Measurements from ENCODE around the gene RCSD1.
"Not testable (repeated sequence)": the region's sequence is repeated elsewhere in the genome, so short reads cannot be mapped to it uniquely, and the experiment has no call there.

RCSD1 gene

DNA sequence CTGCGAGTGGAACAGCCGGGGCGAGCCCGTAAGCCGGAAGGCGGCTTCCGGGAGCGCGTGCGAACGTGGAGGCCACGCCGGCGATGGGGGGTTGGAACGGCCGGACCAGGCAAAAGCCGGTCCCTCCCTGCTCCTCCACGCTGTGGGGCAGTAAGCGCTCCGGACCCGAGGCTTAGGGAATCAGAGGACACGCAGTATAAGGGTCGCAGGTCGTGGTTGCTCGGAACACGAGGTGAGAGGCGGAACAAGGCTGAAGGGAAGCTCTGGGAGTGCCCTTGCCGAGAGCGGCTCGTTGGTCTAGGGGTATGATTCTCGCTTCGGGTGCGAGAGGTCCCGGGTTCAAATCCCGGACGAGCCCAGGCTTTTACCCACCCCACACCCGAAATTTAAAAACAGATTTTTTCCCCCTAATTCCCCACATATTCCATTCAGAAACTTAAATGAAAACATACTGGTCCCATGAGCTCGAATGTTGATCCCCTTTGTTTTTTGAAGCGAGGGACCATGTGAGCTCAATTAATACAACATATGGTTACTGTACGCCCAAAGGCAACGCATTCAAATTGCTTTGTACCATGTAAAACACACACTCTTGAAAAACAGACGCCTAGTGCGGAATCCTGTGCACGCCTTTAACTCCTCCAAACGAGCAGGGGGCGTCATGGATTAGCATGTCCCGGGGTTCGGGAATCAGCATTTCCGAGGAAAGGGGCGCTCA lies 84.6 kb downstream of the RCSD1 start:
- DNase-seq (ENCODE audit: low read depth, low spot score) = no peak

DNA sequence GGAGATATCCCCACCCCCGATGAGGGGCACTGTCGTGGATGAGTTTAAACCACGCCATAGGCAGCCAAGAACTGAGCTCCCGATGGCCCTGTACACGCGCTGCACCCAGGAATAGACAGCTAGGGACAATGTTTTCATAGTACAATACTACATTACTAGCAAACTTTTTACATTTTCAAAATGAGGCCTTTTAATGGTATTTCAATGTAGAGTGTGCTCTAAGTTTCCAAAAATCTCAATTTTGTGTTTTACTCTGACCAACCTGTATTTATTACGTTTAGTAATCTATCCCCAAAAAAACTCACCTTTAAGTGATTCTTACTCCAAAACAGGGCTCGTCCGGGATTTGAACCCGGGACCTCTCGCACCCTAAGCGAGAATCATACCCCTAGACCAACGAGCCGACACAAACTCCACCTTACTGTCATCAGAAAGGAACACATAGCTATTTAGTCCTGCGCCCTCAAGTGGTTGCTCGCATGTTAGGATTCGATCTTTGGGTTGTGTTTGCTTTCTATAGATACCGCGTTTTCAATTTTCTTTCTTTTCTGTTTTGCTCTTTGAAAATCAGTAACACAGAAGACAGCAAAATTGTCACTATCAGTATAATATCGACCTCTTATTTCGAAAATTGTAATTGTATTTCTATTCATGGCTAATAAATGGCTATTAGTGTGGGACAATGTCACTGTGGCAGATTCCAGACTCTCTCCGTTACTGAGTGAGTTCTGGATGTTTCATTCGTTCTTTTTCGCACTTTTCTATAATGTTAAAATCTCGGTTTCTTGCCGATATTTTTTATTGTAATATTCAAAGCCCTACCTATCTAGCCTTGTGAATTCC lies 85.3 kb downstream of the RCSD1 start:
- no peak for DNase-seq (ENCODE audit: low read depth, low spot score)

DNA sequence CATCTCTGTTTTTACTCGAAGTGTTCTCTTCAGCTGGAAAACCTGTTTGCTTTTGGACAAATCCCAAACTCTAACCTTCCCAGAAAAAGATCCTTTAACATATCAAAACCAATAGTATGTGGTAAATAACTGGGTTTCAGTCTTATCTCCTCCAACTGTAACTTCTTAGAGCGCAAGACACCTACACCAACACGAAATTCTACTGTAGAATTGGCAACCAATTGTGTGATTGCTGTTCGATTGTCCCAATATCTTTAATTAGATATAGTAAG lies 85.9 kb downstream of the RCSD1 start:
- no peak for DNase-seq (ENCODE audit: low read depth, low spot score)

DNA sequence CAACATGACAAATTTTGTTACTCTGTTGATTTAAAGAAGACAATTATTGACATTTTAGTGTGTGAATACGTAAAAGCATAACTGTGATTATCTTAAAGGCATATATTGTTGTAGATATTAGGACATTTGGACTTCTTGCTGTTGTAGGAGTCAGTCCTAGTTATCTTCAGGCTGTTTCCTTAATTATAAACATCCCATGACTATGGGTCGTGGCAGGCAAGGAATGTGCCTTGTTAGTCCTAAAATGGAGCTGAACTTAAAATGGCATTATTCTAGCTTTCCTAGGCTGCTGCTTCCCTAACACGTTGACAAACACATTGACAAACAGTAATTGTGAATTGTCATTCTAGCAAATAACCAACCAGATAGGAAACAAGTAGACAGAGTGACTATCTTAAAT lies 87.3 kb downstream of the RCSD1 start:
- no peak for DNase-seq (ENCODE audit: low read depth, low spot score)

DNA sequence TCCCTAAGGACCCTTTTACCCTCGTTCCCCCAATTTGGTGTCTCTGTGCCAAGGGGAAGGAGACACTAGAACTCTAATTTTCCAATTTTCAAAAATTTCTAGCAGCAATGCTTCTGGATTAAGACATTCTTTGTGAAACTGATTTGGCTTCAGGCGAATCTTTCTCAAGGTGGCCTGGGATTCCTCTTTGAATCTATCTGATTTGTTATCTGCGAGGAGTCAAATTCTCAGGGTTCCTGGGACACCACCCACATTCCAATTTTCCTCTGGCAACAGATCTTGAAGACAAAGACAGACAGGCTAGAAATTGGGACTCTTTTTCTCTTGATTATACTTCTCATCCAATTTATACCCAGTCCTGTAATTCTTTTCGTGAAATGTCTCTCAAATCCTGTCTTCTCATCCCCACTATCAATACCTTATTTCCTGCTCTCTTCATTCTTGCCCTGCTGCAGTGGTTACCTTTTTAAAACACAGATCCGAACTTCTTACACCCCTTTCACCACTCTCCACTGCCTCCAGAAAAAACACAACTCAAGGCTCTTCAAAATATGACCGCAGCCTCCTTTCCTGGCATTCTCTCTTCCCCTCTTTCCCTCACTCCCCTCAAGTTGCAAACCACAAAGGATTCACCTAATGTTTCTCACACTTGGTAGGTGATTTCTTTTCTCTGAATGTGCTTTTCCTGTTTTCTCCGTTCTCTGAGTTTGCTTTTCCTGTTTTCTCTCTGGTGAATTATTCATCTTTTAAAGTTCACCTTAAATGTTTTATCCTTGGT lies 89.1 kb downstream of the RCSD1 start:
- DNase-seq (ENCODE audit: low read depth, low spot score) = no peak

DNA sequence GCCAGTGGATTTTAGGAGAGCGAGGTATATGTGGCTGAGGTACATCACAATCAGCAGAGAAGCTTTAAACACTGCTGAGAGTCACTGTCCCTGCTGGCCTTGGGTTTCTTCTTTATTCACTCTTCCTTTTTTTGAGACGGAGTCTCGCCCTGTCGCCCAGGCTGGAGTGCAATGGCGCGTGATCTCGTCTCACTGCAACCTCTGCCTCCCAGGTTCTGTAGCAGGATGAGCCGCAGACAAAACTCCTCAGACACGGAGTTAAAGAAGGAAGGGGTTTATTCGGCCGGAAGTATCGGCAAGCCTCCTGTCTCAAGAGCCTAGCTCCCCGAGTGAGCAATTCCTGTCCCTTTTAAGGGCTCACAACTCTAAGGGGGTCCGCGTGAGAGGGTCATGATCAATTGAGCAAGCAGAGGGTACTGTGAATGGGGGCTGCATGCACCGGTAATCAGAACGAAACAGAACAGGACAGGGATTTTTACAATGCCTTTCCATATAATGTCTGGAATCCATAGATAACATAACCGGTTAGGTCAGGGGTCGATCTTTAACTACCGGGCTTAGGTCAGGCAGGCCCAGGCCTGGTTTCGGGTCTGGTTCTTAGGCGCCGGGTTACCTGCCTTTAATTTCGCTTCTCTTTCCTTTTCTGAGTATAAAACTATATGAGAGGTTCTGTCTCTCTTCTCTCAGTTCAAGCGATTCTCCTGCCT lies 89.8 kb downstream of the RCSD1 start:
- DNase-seq (ENCODE audit: low read depth, low spot score) = not testable (repeated sequence)

DNA sequence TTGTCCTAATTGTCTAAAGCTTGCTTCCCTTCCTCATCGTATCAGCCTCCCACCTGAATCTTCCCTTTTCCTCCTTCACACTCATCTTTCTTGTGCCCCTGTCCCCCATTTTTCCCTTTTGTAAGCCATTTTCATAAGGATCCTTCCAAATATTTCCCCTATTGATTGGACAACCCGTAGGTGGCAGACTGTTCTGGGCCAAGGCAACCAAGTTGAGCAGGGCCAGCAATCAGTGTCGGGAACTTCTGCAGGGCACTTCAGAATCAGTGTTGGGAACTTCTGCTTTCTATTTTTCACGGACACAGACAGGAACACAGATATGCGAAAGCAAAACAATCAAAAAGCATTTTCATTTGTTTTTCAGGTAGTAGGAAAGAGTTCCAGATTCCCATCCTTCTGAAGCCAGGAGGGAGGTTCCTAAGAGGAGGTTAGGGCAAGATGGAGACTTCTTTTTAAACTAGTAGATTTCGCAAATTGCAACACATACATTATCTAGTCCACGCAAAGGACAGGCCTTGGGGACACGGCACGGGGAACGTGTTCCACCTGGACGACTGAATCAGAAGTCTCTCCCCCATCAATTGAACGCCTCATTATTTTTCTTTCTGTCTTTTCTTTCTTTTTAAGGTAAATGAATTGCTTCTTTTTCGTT lies 91.1 kb downstream of the RCSD1 start:
- DNase-seq (ENCODE audit: low read depth, low spot score) = no peak

DNA sequence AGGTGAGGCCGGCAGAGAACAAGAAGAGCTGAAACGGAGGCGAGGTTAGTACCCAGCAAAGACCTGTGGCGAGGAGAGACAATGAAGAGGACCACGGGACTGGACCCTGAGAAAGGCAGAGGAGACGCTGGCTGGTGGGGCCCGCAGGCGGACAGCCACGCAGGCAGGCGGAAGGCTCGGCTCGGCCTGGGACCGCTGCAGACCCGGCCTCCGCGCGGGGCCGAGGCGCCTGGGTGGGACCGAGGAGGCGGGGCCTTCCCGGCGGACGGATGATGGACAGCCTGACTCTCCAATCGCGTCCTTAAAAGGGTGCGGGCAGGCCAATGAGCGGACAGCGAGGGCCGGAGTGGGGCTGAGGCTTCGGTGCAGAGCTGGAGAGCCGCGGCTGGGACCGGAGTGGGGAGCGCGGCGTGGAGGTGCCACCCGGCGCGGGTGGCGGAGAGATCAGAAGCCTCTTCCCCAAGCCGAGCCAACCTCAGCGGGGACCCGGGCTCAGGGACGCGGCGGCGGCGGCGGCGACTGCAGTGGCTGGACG lies 91.7 kb downstream of the RCSD1 start, which contains the start of gene MPZL1:
Gene MPZL1, plus strand, starts transcription at position 366 of the 535 bp plus-strand sequence. CDS start 170 bp downstream, outside the sequence.
- DNase-seq (ENCODE audit: low read depth, low spot score) = peak; percentile 59

DNA sequence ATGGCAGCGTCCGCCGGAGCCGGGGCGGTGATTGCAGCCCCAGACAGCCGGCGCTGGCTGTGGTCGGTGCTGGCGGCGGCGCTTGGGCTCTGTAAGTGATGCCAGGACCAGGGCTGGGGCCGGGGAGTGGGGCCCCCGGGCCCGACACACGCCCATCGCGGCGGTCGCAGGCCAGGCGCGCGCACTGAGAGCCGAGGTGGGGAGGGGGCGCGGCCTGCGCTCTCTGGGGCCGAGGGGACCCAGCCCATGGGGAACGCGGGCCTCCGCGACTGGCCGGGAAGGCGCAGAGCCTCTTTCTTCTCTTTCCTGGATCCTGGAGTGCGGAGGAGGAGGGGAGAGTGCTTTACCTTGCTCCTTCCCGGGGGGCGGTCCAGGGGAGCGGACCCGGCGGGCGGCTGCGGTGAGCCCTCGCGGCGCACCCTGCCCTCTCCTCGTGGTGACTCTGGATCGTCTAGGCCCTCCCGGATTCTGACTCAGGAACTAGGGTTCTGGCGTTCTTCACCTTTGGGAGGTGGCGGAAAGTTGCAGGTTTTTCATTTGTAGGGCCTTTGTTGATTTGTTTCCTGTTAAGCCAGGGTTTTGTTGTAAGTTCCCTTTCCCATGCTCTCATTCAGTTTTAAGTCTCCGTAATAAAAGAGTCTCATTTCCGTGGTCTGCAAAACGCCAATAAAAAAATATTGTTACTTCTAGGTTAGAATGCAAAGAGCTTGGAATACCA lies 92.3 kb downstream of the RCSD1 start:
- DNase-seq (ENCODE audit: low read depth, low spot score) = no peak

DNA sequence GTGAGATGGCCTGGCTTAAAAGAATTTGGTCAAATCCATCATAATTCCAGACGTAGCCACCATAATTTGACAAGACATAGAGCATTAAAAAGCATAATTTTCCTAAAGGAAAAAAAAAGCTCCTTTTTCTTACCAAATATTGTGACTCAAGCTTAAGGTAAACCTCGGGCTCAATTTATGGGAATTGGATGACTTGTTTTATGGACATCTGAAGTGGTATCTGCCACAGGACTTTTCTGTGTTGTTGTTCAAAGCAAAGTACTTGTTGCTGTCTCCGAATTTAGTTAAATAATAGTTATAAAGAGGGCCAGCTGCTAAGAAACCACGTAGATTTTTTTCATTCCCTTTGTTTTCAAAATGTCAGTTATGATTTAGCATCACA lies 92.8 kb downstream of the RCSD1 start:
- DNase-seq (ENCODE audit: low read depth, low spot score) = no peak

DNA sequence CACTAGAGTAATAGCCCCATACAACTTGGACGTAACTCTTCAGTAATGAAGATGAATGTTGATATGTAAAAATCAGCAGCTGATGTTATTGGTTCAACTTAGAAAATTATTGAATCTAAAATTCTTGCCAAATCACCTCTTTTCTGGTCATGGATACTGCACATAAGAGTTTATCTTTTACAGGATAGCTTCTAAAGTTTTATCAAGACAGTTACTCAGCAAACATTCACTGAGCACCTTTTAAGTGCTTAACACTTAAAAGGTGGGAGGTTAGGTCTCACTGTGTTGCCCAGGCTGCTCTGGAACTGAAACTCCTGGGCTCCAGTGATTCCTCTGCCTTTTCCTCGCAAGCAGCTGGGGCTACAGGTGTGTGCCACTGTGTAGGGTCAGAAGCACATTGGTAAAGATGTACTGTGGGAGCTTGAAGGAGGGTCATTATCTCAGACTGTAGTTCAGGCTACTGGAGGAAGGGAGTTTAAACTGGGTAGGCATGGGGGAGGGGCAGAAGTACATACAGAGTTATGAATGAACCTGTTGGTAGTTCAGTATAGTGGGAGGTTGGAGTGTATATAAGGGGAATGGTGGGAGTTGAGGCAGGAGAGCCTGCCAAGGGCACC lies 93.8 kb downstream of the RCSD1 start:
- no peak for DNase-seq (ENCODE audit: low read depth, low spot score)

DNA sequence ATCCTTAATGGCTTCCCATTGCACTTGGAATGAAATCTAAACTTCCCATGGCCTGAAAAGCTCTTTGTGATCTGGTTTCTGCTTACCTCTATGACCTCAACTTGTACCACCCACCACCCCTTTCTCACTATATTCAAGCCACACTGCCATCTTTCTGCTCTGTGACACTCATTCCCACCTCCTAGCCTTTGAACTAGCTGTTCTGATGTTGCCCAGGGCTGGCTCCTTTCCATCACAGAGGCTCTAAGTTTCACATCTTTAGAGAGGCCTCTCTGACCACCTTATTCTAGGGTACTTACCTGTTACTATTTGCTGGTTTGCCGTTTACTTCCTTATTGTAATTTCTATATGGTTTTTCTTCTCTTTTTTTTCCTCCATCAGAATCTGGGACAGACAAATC lies 96.0 kb downstream of the RCSD1 start:
- no peak for DNase-seq (ENCODE audit: low read depth, low spot score)

DNA sequence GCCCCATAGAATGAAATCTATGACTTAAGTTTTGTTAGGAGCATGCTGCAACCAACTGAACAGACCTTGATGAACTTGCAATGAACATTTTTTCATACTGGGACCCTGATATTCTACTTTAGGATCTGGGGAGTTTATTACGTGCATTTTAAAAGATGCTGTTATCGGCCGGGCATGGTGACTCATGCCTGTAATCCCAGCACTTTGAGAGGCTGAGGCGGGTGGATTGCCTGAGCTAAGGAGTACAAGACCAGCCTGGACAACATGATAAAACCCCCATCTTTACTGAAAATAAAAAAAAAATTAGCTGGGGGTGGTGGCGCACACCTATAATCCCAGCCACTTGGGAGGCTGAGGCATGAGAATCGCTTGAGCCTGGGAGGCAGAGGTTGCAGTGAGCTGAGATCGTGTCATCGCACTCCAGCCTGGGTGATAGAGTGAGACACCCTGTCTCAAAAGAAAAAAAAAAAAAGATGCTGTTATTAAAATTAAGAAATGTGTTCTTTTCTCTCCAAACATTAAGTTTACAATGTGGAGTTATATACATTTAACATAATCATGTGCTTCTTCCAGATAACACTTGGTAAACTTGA lies 98.9 kb downstream of the RCSD1 start:
- no peak for DNase-seq (ENCODE audit: low read depth, low spot score)

DNA sequence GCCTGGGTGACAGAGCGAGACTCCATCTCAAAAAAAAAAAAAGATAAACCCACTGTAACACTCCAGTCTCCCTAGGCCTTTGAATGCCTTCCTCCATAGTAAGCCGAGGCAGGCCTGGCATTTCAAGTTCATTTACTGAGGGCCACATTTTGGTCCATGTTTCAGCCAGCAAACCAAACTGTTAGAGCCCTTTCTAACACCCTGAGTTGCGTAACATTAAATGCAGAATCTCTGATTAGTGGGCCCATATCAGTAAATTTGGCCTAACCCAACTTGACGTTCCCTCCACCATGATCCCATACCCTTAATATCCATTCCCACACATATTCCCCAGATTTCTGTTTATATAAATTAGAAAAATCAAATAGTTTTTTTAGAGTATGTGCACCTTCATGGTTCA lies 104.2 kb downstream of the RCSD1 start:
- DNase-seq (ENCODE audit: low read depth, low spot score) = no peak

DNA sequence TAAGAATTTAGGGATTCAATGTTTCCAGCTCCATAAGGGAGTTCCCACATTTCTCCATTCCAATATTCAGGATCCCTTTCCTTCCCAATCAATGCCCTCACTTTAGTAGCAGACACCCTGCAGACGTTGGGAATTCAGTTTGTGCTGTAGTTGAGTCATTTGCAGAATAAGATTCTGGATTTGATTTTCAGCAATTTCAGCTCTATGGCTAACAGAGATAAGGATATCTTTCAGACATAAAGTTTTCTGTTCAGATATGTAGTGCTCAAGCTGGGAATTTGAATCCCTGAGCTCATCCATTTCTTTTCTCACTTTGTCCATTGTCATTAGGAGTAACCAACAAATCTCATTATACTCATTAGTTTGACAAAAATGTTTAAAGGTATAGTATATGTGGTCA lies 104.8 kb downstream of the RCSD1 start:
- DNase-seq (ENCODE audit: low read depth, low spot score) = no peak

DNA sequence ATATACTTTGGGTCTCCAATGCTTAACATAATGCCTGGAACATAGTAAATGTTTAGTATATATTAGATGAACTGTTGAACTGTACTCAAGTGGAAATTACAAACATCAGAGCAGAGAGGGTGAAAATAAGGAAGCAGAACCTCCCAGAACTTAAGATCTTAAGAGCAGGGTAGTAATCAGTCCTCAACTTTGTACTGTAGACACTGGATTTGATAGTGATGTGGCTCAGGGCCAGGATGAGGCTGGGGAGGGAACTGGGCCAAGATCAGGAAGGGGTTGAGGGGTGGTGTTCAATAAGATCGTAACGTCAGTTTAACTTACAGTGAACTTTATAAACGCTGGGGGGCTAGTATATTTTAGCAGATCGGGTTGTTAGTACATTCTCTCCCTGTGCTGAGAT lies 107.1 kb downstream of the RCSD1 start:
- no peak for DNase-seq (ENCODE audit: low read depth, low spot score)

DNA sequence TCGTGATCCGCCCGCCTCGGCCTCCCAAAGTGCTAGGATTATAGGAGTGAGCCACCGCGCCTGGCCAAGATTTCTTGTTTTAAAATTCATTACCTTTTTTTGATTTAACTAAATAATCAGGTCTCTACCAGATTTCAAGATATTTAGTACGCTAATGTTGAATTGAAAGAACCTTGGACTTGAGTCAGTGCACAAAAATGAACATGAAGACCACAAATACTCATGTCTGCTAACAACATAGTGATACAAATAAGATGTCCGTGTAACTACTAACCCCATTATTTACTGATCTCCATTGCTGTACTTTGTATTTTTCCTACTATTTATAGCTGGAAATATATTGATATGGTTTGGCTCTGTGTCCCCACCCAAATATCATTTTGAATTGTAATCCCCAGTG lies 108.1 kb downstream of the RCSD1 start:
- no peak for DNase-seq (ENCODE audit: low read depth, low spot score)

DNA sequence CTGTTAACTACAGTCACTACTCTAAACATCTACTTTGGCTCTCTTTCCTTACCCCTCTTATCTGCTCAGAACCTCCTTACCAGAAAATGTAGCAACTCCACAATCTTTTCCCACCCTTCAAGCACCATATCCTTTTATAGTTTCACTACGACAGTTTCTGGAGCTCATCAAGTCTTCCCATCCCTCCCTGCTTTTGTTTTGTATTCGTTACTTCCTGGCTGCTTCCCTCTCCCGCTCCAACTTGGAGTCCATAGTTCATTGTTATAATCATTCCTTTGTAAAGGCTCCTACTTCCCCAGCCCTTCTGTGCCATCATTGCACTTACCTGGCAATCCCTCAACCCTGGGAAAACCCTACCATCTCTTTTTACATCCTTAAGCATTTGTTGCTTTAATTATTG lies 109.7 kb downstream of the RCSD1 start:
- no peak for DNase-seq (ENCODE audit: low read depth, low spot score)

DNA sequence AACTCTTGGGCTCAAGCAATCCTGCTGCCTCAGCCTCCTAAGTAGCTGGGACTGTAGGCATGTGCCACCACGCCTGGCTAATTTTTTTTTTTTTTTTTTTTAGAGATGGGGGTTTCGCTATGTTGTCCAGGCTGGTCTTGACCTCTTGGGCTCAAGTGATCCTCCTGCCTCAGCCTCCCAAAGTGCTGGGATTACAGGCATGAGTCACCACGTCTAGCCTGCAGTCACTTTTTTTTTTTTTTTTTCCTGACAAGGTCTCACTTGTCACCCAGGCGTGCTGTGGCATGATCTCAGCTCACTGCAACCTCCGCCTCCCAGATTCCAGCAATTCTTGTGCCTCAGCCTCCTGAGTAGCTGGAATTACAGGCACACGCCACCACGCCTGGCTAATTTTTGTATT lies 111.1 kb downstream of the RCSD1 start:
- DNase-seq (ENCODE audit: low read depth, low spot score) = not testable (repeated sequence)
